Upper lobe of left lung (tissue), 4 donors: ENCODE data around the gene SLC9C2.

ENCODE experiments used
- CTCF ChIP-seq, 6 experiments: fragments of 450-650 bp in 4 of 6; fragments of 200-600 bp in 2 of 6; sonication (generic) in 2 of 6; IDR thresholded peaks; one replicate each; pipeline ENCODE4 v1.5.1; 2016 to 2019; ENCODE audit warnings: antibody characterized with exemption in 6 of 6
- EP300 ChIP-seq, 4 donors: sonication (generic); formaldehyde crosslinking; IDR thresholded peaks; one replicate each; pipeline ENCODE4 v1.5.1; 2017; ENCODE audit warnings: antibody characterized with exemption in 4 of 4, control low read depth in 2 of 4
- POLR2A ChIP-seq, 4 donors: fragments of 450-650 bp; IDR thresholded peaks; one replicate each; pipeline ENCODE4 v1.5.1; 2016 to 2017; ENCODE audit warnings: antibody characterized with exemption in 4 of 4, mild to moderate bottlenecking in 2 of 4

GRCh38 chr1:173508541-173508940 lies 94.3 kb downstream of the SLC9C2 start:
- TF ChIP-seq CTCF (IDR thresholded peaks at IDR 0.05): no peak
- TF ChIP-seq POLR2A (IDR thresholded peaks at IDR 0.05): no peak
- no peak for TF ChIP-seq EP300 (IDR thresholded peaks at IDR 0.05)
